ENCODE results near the gene VSIR. TPM values are rescaled to one million over a fixed set of nuclear protein-coding genes. Genes with fewer than 3 reads are reported as not detected.

VSIR gene
- total RNA-seq, 1 experiment from 2014 or later, result 3.6 TPM

DNA sequence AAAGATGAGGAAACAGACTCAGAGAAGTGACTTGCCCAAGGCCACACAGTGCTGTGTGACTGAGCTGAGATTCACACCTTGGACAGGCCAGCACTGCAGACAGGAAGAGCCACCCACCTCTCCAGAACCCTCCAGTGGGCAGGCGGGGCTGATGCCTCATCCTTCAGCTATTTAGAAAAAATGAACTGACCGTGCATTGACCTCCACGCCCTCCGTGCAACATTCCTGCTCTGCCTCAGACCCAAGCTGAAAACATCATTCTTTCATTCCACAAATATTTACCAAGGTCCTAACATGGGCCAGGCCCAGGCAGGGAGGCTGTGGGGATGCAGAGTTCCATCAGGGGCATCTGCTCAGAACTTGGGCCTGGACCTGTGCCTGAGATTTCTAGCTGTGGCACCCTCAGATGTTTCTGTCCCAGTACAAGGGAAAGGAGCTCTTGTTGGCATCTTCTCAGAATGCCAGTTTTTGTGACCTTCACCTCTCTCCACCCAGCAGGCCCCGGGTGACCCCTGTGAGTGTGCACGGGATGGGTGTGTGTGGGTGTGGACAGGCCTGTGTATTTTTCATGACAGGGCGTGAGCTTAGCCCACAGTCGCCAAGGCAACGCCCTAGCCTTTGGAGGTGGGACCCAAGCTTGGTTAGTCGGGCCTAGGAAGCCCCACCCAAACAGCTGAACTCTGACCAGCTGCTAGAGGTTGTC is 6.5 kb downstream of the VSIR start:
- ChIA-PET CTCF (interaction anchor here (0.6 to 1.9 kb wide), 9 partner anchors 28 to 447 kb away, joined by 3 to 7 read pairs (median 3); partner anchors contain the start of gene SLC29A3), POLR2A (interaction anchor here (0.6 to 2.0 kb wide), 12 partner anchors 8 to 93 kb away, joined by 3 to 6 read pairs (median 3); partner anchors contain the start of gene PSAP)
- TF ChIP-seq, protein P1, sequence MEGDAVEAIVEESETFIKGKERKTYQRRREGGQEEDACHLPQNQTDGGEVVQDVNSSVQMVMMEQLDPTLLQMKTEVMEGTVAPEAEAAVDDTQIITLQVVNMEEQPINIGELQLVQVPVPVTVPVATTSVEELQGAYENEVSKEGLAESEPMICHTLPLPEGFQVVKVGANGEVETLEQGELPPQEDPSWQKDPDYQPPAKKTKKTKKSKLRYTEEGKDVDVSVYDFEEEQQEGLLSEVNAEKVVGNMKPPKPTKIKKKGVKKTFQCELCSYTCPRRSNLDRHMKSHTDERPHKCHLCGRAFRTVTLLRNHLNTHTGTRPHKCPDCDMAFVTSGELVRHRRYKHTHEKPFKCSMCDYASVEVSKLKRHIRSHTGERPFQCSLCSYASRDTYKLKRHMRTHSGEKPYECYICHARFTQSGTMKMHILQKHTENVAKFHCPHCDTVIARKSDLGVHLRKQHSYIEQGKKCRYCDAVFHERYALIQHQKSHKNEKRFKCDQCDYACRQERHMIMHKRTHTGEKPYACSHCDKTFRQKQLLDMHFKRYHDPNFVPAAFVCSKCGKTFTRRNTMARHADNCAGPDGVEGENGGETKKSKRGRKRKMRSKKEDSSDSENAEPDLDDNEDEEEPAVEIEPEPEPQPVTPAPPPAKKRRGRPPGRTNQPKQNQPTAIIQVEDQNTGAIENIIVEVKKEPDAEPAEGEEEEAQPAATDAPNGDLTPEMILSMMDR (IDR thresholded peaks at IDR 0.05; ENCODE audit: unreplicated experiment), result no peak
- peaks cover 33% of the 10 kb centered on the region for H3K4me1 Mint-ChIP-seq (ENCODE audit: insufficient read depth, unreplicated experiment)
- H3K27ac Mint-ChIP-seq (ENCODE audit: low read depth, unreplicated experiment), result peak overlapping the region; percentile 95
- H3K4me3 Mint-ChIP-seq (ENCODE audit: unreplicated experiment), result peak overlapping the region; percentile 59
- DNase-seq (ENCODE audit: unreplicated experiment), result peak; percentile 88
- H3K27me3 Mint-ChIP-seq (ENCODE audit: insufficient read depth, unreplicated experiment), result no peaks in the 10 kb centered on the region
- intact Hi-C loops (cut with micrococcal nuclease), result loop anchor here (5.0 kb wide), 1 partner anchor 40 kb away; no protein-coding TSS in a partner anchor
- no peaks in the 10 kb centered on the region for H3K9me3 Mint-ChIP-seq (ENCODE audit: unreplicated experiment)
- no TSS peak for BruUV-seq (replicated peaks)
- H3K36me3 Mint-ChIP-seq (ENCODE audit: insufficient read depth, unreplicated experiment), result no peaks in the 10 kb centered on the region

DNA sequence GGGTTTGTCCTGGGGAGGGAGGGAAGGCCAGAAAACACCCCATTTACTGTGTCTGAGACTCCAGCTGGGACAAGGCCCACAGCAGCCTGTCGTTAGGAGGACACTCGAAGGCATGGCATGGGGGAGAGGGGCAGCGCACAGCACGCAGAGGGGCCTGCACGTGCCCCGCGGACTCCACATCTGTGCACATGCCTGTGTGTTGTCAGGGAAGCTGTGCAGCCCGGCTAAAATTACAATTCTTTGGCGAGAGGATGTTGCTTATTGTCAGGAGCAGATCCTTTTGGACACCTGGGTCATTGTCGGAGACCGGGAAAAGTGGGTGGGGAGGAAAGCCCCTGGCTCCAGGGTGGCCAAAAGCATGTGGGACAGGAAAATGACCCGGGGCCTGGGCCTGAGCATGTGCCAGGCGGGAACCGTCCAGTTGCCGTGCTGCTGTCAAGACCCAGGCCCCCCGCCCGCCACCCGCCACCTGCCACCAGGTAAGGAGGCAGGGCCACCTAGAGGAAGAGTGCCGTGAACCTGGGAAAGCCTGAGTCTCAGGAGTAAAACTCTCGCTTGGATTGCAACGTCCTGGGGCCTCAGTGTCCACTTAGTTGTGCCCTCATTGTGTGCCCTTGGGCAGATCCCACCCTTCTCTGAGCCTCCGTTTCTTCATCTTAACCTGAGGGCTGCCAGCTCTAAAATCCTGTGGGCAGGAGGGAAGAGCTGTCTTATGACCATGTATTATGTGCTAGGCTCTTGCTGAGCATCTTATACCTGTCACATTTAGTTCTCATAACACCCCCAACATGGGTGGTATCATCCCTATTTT is 7.2 kb downstream of the VSIR start:
- Mint-ChIP-seq H3K36me3 (ENCODE audit: insufficient read depth, unreplicated experiment) (no peaks in the 10 kb centered on the region), H3K4me3 (ENCODE audit: unreplicated experiment) (no peak overlapping the region), H3K4me1 (ENCODE audit: insufficient read depth, unreplicated experiment) (peaks cover 37% of the 10 kb centered on the region), H3K27ac (ENCODE audit: low read depth, unreplicated experiment) (peak overlapping the region; percentile 95), H3K27me3 (ENCODE audit: insufficient read depth, unreplicated experiment) (no peaks in the 10 kb centered on the region), H3K9me3 (ENCODE audit: unreplicated experiment) (no peaks in the 10 kb centered on the region)
- no TSS peak for BruUV-seq (replicated peaks)
- CTCF ChIA-PET, result interaction anchor here (0.6 to 1.9 kb wide), 8 partner anchors 27 to 446 kb away, joined by 3 to 7 read pairs (median 3); partner anchors contain the start of gene SLC29A3
- POLR2A ChIA-PET, result interaction anchor here (0.6 to 2.0 kb wide), 10 partner anchors 11 to 1927 kb away, joined by 3 to 6 read pairs (median 4); partner anchors contain the start of gene PSAP
- DNase-seq (ENCODE audit: unreplicated experiment), result no peak
- intact Hi-C loops (cut with micrococcal nuclease), result loop anchor here (5.0 kb wide), 1 partner anchor 39 kb away; no protein-coding TSS in a partner anchor
- TF ChIP-seq, protein P1 (IDR thresholded peaks at IDR 0.05; ENCODE audit: unreplicated experiment), result no peak

DNA sequence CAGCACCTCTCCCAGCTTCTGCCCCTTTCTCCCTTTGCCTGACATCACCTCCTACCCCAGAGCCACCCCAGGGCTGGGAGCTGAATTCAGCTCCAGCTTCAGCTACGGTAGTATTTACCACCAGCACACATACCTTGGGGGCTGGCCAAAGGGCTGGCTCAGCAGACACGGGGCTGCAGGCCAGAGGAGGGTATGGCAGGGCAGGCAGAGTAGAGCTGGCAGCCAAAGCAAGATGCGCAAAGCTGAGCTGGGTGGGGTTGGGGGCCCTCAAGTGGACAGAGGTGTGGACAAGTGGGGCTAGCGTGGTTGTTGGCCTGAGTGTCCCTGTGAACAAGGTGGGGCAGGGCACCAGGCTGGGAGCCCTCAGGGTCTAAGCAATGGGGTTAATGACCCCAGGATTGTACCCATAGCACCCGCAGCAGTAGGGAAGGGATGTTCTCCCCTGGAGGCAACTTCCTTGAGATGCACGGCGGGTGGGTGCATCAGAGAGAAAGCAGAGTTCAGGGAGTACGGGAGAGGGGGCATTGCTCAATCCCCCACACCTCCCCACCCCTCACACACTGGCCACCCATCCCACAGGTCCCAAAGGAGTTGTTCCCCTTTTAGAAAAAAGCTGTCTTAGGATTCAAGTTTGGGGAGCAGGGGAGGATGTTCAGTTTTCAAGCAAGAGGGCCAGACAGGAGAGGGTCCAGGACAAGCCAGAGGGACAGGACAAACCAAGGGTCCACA is 8.0 kb downstream of the VSIR start:
- ChIA-PET CTCF (interaction anchor here (0.6 to 1.4 kb wide), 4 partner anchors 8 to 446 kb away, joined by 3 to 5 read pairs (median 4); partner anchors contain the start of genes SLC29A3 and VSIR), POLR2A (no interaction called here)
- Mint-ChIP-seq H3K27me3 (ENCODE audit: insufficient read depth, unreplicated experiment) (no peaks in the 10 kb centered on the region), H3K27ac (ENCODE audit: low read depth, unreplicated experiment) (peak overlapping the region; percentile 95), H3K4me3 (ENCODE audit: unreplicated experiment) (no peak overlapping the region), H3K9me3 (ENCODE audit: unreplicated experiment) (no peaks in the 10 kb centered on the region), H3K36me3 (ENCODE audit: insufficient read depth, unreplicated experiment) (no peaks in the 10 kb centered on the region), H3K4me1 (ENCODE audit: insufficient read depth, unreplicated experiment) (peaks cover 45% of the 10 kb centered on the region)
- TF ChIP-seq, protein P1 (IDR thresholded peaks at IDR 0.05; ENCODE audit: unreplicated experiment), result no peak
- DNase-seq (ENCODE audit: unreplicated experiment), result peak; percentile 45
- intact Hi-C loops (cut with micrococcal nuclease), result loop anchor here (5.0 kb wide), 1 partner anchor 38 kb away; no protein-coding TSS in a partner anchor
- BruUV-seq (replicated peaks), result no TSS peak

All from MCF 10A (cell line).